Measurements from ENCODE around the gene ARHGAP40.

Gene ARHGAP40

GRCh38 chr20:38657390-38657789, 55.8 kb downstream of the ARHGAP40 start:
- no peak for DNase-seq

- DNase-seq: no peak
Observed at GRCh38 chr20:38658879-38659596, 57.4 kb downstream of the ARHGAP40 start.

- no peak for DNase-seq
Observed at GRCh38 chr20:38659597-38659880, 57.9 kb downstream of the ARHGAP40 start.

GRCh38 chr20:38660429-38660828, 58.8 kb downstream of the ARHGAP40 start:
- DNase-seq: no peak

- no peak for DNase-seq
Observed at GRCh38 chr20:38663660-38664059, 62.1 kb downstream of the ARHGAP40 start.

- no peak for DNase-seq
Observed at GRCh38 chr20:38664284-38664683, 62.7 kb downstream of the ARHGAP40 start.

- no peak for DNase-seq
Observed at GRCh38 chr20:38665094-38665493, 63.5 kb downstream of the ARHGAP40 start.

- no peak for DNase-seq
Observed at GRCh38 chr20:38665506-38666285, 64.1 kb downstream of the ARHGAP40 start.

- DNase-seq: no peak
Observed at GRCh38 chr20:38667417-38667956, 65.9 kb downstream of the ARHGAP40 start.

GRCh38 chr20:38669688-38670087, 68.1 kb downstream of the ARHGAP40 start:
- no peak for DNase-seq

GRCh38 chr20:38670786-38671185, 69.2 kb downstream of the ARHGAP40 start:
- no peak for DNase-seq

- no peak for DNase-seq
Observed at GRCh38 chr20:38671186-38671585, 69.6 kb downstream of the ARHGAP40 start.

- DNase-seq: no peak
Observed at GRCh38 chr20:38671701-38672292, 70.2 kb downstream of the ARHGAP40 start.

- no peak for DNase-seq
Observed at GRCh38 chr20:38672504-38672903, 70.9 kb downstream of the ARHGAP40 start.

GRCh38 chr20:38673261-38673660, 71.7 kb downstream of the ARHGAP40 start:
- no peak for DNase-seq

- no peak for DNase-seq
Observed at GRCh38 chr20:38673725-38674091, 72.1 kb downstream of the ARHGAP40 start.

GRCh38 chr20:38674092-38674764, 72.6 kb downstream of the ARHGAP40 start:
- peak; percentile 83 for DNase-seq

GRCh38 chr20:38674765-38675133, 73.1 kb downstream of the ARHGAP40 start:
- DNase-seq: no peak

- DNase-seq: no peak
Observed at GRCh38 chr20:38676576-38676975, 75.0 kb downstream of the ARHGAP40 start.

GRCh38 chr20:38680500-38681306, 79.1 kb downstream of the ARHGAP40 start:
- DNase-seq: no peak

- DNase-seq: no peak
Observed at GRCh38 chr20:38685271-38685670, 83.7 kb downstream of the ARHGAP40 start.

- peak; percentile 62 for DNase-seq
Observed at GRCh38 chr20:38685853-38686473, 84.4 kb downstream of the ARHGAP40 start.
